HG03066 (cell line): ENCODE measurements around the gene NEUROG1.
"Not testable (repeated sequence)": the region's sequence is repeated elsewhere in the genome, so short reads cannot be mapped to it uniquely, and the experiment has no call there.

Experiments
- ATAC-seq: cut with Tn5 transposase; IDR thresholded peaks from one replicate; pipeline ENCODE4 v1.9.1; 2021; ENCODE audit warnings: low read depth; ENCODE audit not compliant: unreplicated experiment

Gene NEUROG1

DNA sequence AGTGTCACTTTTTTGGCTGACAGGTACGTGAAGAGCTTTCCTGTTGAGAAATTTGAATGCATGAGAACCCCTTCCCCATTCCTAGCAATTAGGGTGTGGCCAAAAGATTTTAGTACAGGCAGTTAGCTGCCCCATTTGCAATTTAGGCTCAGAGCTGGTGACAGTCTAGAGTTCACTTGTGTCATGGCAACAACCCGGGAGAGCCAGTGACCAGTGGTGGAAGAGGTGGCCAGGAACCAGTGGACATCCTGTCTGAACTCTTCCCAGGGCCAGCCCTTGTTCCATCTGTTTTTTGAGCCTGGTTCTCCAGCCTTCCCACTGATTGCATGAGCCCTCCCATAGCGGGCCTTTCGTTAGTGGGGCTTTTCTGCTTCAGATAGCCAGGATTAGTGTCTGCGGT is 2.5 kb upstream of the NEUROG1 start:
- ATAC-seq: no peak

DNA sequence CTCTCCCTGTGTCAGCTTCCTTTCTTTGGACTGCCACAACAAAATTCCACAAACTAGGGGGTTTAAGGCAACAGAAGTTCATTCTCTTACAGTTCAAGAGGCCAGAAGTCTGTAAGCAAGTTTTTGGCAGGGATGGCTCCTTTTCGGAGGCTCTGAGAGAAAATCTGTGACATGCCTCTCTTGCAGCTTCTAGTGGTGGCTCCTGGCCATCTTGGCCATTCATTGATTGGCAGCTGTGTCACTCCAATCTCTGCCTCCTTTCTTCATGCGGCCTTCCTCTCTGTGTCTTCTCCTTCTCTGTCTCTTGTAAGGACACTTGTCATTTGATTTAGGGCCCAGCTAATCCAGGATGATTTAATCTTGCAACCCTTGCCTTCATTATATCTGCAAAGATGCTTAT is 2.0 kb upstream of the NEUROG1 start:
- no peak for ATAC-seq

DNA sequence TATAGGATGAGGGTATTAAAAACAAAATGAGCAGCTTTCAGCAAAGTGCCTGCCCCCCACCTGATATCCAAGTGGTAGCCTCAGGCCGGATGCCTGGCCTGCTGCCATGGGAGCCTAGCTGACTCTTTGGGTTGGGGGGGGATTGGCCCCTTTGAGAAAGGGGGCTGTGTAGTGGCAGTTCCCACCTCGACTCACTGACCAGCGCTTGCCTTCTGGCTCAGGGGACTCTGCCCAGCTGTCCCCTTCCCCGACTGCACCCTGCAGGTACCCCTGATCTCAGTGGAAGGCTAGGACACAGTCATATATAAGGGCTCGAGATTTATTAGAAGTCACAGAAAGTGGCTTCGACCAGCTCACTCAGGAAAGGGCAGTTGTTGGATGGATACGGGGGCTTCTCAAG is 1.5 kb upstream of the NEUROG1 start:
- ATAC-seq: no peak

DNA sequence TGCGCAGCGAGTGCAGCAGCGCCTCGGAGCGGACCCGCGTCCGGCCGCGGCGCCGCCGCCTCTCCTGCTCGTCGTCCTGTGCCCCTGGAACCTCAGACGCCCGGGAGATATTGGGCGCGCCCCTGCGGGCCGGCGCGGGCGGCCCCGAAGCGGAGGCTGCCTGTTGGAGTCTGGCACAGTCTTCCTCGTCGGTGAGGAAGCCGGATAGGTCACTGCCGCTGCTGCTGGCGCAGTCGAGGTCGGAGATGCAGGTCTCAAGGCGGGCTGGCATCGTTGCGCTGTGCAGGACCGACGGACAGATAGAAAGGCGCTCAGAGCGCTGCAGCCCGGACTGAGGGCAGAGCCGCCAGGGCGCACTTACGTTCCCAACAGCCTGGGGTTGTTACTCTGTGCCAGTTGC is 344 bp downstream of the NEUROG1 start:
- ATAC-seq: no peak

DNA sequence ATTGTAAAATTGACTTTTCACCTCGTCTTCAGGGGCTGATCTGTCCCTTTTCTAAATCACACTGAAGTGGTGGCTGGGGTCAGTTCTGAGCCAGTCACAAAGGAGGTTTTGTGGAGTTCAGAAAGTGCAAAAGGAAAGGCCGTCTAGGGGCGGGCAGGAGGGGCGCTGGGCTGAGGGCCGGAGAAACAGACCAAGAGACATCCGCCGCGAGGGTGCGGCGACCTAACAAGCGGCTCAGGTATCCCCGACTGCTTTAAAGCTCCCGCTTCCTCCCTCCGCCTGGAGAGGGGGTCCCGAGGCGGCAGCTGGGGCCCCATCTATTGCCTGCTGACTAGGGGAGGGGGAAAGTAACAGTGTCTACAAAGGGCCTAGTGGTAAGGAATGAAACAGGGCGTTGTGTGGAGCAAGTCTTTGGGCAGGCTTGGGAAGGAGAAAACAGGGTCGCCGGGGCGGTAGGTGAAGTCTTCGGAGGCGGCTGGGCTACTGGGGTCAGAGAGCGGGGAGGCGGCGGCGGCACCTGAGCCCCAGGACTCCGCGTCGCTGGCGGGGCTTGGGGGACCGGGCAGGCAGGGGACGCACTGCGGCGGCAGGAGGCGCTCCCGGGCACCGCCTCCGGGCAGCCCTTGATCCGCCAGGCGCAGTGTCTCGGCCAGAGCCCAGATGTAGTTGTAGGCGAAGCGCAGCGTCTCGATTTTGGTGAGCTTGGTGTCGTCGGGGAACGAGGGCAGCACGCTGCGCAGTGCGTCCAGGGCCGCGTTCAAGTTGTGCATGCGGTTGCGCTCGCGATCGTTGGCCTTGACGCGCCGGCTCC is 950 bp downstream of the NEUROG1 start:
- ATAC-seq: no peak

DNA sequence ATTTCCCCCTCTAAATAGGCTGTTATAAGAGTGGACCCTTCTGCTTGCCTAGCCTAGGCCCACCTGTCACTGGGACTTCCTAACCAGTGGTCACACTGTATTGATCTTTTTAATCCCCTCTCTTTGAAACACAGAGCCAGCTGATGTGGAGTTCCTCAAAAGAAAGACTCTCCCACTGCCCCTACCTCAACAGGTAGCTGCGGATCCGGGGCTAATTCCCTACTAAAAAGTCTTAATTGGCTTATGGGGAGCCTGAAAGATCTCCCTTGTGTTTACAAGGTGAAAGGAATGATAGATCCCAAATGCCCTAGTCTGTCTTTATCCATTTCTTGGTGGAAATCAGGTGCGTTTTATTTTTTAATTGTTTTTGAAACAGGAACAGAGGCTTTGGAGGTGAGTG is 2.0 kb downstream of the NEUROG1 start:
- ATAC-seq: no peak

DNA sequence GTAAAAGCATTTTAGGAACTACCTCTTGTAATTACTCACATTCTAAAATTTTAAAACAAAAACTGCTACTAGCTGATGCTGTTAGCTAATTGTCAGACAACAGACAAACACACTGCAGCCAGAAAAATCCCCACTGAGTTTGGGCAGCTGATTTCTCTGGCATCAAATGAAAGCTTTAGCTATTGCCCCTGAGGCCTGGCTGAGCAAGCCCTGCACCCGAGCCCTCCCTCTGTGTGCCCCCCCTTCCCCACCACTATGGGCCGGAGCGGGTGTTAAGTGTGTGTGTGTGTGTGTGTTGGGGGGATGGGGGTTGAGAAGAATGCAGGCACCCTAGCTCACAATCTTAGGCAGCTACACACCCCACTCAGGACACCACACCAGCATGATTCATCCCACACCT is 2.4 kb downstream of the NEUROG1 start:
- no peak for ATAC-seq

DNA sequence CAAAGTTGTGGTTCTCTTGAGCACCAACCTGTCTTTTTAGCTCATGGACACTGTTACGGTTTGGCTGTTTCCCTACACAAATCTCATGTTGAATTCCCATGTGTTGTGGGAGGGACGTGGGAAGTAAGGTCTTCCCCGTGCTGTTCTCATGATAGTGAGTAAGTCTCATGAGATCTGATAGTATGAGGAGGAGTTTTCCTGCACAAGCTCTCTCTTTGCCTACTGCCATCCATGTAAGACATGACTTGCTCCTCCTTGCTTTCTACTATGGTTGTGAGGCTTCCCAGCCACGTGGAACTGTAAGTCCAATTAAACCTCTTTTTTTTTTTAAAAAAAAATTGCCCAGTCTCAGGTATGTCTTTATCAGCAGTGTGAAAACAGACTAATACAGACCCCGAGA is 6.2 kb downstream of the NEUROG1 start:
- ATAC-seq: not testable (repeated sequence)

DNA sequence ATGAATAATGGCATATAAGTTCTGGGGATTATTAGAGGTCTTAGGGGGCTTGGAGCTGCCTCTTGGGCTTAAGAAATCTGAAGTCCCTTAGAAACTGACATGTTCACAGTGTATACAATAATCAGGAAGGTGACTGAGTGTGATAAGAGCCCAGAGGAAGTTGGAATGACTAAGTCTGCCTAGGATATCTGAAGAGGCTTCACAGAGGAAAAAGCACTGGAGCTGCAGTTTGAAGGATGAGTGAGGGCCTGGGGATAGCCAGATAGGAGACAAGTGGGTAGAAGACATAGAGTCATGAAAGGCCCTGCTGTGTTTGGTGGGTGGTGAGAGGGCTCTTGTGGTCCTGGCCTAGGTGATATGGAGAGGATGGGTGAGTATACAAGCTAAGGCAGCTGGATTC is 8.8 kb downstream of the NEUROG1 start:
- ATAC-seq: no peak

DNA sequence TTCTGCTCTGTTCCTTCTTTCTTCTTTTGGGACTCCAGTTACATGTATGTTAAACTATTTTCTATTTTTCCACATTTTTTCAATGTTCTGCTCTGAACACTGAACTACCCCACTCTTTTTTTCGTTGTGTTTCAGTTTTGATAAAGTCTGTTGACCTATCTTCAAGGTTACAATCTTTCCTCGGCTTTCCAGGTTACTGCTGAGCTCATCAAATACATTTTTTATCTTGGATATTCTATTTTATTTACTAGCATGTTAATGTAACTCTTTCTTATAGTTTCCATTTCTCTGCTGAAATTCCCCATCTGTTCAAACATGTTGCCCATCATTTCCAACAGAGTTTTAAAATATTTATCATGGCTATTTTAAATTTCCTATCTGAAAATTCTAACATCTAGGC is 13.8 kb downstream of the NEUROG1 start:
- ATAC-seq: no peak

DNA sequence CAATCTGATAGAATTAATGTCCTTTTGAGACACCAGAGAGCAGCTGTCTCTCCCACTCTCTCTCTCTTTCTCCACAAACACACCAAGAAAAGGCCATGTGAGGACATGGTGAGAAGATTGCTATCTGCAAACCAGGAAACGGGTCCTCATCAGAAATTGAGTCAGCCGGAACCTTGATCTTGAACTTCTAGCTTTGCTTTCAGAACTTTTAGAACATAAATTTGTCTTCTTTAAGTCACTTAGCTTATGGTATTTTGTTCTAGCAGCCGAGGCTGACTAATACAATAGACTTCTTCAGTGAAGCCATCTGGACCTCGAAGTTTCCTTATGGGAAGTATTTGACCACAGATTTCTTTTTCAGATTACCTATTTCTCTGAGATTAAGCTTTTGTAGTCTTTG is 18.1 kb downstream of the NEUROG1 start:
- no peak for ATAC-seq

DNA sequence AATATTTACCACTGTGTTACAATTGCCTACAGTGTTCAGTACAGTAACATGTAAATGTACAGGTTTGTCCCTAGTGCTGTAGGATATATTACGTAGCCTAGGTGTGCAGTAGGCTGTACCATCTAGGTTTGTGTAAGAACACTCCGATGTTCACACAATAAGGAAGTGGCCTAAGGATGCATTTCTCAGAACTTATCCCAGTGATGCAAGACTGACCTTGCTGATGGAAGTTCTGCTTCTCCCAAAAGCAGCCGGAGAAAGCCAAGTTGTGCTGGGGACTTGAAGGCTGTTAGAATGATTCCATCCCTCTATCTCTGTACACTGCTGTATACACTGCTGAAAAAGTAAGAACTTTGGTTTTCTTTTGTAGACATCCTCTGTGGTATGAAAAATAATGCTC is 21.6 kb downstream of the NEUROG1 start:
- no peak for ATAC-seq

DNA sequence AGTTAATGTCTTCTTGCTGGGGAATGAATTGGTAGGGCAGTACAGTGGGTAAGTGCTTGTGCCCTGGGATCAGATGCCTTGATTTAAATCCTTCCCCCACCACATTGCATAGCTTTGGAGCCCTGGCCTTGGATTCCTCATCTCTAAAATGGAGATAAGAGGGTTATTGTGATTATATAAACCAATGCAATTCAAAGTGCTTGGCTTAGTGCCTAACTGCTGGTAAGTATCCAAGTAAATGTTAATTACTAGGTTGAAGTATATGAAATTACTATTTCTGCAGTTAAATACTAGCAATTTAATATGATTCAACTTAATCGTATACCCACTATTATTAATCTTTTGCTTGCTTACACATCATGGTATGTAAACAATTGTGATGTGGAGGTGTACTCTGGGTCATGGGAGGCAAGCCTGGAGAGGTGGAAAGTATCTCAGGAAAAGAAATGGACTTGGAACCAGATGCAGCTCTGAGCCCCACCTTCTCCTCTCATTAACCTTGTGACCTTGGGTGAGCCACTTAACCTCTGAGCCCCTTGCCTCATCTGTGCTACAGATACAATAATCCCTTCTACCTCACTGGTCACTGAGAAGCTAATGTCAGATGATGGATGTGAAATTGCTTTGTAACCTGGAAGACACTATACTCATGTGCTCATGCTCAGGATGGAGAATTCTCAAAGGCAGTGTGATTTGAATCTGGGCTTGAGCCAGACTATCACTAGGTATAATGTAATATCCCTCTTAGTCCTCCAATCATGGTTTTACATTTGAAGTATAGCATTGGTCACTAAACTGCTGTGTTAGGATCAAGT is 23.8 kb downstream of the NEUROG1 start:
- ATAC-seq: no peak

DNA sequence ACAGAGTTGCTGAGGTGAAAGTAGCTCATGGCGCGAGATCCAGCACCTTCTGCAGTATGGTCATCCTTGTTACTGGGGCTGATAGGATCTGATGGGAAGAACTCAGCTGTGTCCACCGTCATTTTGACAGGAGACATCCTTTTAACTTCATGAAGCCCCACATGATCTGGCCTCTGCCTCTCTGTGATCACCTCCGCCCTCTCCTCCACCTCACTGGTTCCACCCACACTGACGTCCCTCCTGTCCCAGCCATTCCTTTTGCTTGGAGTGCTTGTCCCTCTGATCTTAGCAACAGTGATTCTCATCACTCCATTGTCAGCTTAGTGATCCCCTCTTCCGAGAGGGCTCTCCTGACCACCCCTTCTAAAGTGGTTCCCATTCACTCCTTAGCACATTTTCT is 25.8 kb downstream of the NEUROG1 start:
- no peak for ATAC-seq

DNA sequence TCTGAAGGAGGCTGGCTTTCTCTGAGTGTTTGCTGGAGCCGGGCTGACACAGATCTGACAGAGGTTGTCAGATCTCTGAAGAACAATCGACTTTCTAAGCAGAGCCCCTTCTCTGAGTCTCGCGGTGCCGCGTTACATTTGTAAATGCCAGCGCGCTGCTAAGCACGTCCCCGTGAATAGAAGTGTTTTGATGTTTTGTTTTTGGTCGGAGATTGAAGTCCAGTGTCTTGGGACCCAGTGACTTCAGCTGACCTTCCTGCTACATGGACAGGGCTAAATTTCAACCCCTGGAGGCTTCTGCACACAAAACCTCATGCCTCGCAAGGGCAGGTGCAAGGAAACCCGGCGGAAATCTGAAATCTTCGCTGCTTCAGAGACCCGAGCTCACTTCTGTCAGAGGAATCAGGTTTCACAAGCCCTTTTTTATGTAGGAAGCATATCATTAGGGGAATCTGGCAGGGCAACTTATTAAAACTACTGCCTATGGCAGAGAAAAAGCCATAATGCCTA is 27.2 kb downstream of the NEUROG1 start:
- no peak for ATAC-seq

DNA sequence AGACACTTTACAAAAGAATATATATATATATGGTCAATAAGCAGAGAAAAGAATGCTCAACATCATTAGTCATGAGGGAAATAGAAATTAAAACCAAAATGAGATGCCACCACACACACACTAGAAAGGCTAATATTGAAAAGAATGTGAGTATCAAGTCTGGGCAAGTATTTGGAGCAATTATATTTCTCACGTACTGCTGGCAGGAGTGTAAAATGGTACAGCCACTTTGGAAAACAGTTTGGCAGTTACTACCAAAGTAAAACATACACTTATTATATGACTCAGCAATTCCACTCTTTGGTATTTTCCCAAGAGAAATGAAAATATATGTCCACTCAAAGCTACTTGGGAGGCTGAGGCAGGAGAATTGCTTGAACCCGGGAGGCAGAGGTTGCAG is 29.8 kb downstream of the NEUROG1 start:
- ATAC-seq: no peak

DNA sequence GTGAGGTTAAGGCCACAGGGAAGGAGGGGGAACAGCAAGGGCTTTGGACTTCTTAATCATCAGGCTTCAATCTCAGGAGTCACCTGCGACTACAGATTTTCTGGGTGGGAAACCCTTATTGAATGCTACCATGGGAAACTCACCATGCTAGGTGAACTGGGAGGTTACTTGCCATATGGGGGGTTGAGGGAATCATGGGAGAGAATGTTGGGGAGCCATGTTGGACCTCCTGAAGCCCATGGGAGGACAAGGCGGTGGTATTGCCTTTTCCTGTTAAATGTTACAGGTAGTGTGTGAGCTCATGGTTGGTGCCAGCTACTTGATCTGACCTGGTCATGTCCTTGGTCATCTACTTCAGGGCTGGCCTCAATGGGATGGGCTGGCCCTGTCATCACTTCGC is 31.4 kb downstream of the NEUROG1 start:
- ATAC-seq: no peak

DNA sequence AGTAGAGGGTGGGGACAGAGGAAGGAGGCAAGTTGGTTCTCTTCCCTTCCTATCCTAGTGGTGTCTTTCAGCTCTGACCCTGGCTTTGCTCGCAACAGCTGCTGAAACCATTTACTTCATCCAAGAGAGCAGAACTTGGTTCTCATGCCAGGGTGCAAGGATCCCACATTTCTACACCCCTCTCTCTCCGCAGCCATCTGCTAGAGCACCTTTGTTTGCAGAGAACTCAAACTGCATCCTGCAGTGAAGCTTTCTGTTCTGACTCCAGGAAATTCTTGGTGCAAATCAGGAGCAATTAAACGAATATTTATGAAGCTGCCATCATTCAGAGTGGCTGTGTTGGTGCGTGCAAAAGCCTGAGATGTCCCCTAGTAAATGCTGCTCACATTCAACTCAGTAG is 31.9 kb downstream of the NEUROG1 start:
- no peak for ATAC-seq

DNA sequence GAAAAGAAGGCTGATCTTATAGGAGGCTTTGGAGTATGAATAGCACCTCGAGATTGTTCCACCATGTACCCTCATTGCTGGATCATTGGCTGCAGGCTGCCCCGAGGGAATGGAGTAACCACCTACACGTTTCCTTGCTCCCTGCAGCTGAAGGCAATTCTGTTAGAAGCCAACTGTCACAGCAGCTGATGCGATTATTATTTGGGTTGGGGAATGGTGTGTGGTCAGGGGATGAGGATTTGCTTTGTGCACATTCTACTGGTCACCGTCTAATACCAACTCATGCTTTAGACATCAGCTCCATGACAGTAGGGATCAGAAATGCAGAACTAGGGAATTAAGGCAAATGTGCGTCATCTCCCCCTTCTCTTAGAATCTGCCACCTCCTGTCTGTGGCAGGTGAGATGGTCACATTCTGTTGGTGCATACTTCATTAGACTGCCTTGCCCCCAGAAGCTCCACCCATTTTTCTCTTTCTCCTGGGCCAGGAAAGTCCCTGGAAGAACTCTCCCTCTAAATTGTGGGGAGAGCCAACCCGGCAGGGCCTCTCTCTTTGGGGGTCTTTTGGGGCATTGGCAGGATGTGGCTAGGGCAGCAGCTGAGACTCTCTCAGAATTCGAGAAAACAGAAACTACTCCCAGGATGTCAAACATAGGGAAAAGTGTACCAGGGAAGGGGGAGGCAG is 32.8 kb downstream of the NEUROG1 start:
- ATAC-seq: no peak

DNA sequence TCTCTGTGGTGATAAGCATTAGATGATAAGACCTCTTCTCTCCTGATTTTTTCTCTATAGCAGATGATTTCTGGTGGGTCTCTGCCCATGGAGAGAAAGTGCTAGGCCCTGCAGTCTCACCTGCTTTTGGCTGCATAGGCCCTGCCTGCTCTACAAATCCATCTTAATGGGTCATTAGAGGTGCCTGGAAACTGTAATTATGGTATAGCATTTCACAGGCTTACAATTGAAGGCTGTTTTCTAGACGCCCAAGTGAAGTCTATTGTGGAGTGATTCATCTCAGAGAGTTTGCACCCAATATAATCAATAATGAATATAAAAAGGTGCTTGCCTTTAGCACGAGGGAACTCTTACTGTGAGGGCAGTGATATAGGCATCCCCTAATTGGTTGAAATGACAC is 33.8 kb downstream of the NEUROG1 start:
- ATAC-seq: no peak

DNA sequence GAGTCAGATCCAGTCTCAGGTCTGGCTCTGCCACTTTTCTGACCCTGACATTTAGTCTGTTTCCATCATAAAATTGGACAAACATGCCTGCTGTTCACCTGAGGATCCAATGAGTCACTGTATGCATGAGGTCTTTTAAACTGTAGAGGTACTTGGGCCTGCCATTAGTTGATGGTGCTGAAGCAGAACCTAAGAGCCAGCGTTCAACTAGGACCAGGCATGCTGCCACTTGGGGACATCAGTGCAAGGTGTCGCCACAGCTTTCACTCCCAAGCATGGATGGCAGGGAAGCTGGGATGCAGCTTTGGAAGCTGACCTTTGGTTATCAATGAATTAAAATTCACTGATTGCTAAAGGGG is 37.1 kb downstream of the NEUROG1 start:
- ATAC-seq: no peak
